Tibial artery (tissue), 4 donors: ENCODE measurements around the gene OLFML2B.

ENCODE experiments used
- DNase-seq, 2 donors: peaks; one replicate each; pipeline ENCODE4 v3.0.0-alpha.2; 2019
- H3K27ac ChIP-seq, 2 donors: fragments of 200-600 bp; sonication (generic) in 1 of 2; 1 replicate in 1 of 2; 2 replicates in 1 of 2; pipeline ENCODE4 v1.5.1; 2018 to 2019; ENCODE audit warnings: mild to moderate bottlenecking in 1 of 2
- H3K27me3 ChIP-seq, 2 donors: fragments of 200-600 bp; sonication (generic) in 1 of 2; one replicate each; pipeline versions ENCODE4 v1.5.1 to v1.6.0; 2016 to 2019
- H3K36me3 ChIP-seq, 3 donors: fragments of 200-600 bp; sonication (generic) in 2 of 3; one replicate each; pipeline ENCODE4 v1.5.1; 2016 to 2019; ENCODE audit warnings: mild to moderate bottlenecking in 2 of 3
- H3K4me1 ChIP-seq, 4 donors: fragments of 200-600 bp; sonication (generic) in 2 of 4; 1 replicate in 3 of 4; 2 replicates in 1 of 4; pipeline ENCODE4 v1.5.1; 2016 to 2019
- H3K4me3 ChIP-seq, 2 donors: fragments of 200-600 bp; sonication (generic) in 1 of 2; 1 replicate in 1 of 2; 2 replicates in 1 of 2; pipeline ENCODE4 v1.5.1; 2018 to 2019; ENCODE audit warnings: mild to moderate bottlenecking in 2 of 2
- H3K9me3 ChIP-seq, 3 donors: fragments of 200-600 bp; sonication (generic) in 1 of 3; one replicate each; pipeline ENCODE4 v1.5.1; 2016 to 2019
- CTCF ChIP-seq, 2 experiments: fragments of 200-600 bp in 1 of 2; fragments of 450-650 bp in 1 of 2; IDR thresholded peaks; one replicate each; pipeline ENCODE4 v1.5.1; 2017 to 2019; ENCODE audit warnings: antibody characterized with exemption in 2 of 2, mild to moderate bottlenecking in 1 of 2, moderate library complexity in 1 of 2
- intact Hi-C: fragments of 100-400 bp; cut with DNase I; formaldehyde crosslinking; loops from one replicate; pipeline ENCODE4 v1.15.0; 2023; ENCODE audit warnings: low total_unique reads

Gene OLFML2B

GRCh38 chr1:161948435-161948834, 75.2 kb downstream of the OLFML2B start:
- no peaks in the 10 kb centered on the region for H3K27me3 ChIP-seq
- peaks cover 0 to 4% (median 0%) of the 10 kb centered on the region in 3 donors for H3K36me3 ChIP-seq
- peaks cover 0 to 44% (median 14%) of the 10 kb centered on the region in 4 donors for H3K4me1 ChIP-seq
- TF ChIP-seq CTCF (IDR thresholded peaks at IDR 0.05), result no peak
- H3K9me3 ChIP-seq, result no peaks in the 10 kb centered on the region
- no peak for DNase-seq
- H3K4me3 ChIP-seq, result no peak overlapping the region
- intact Hi-C loops, result no loop called here
- H3K27ac ChIP-seq, result no peak overlapping the region

- no peak for TF ChIP-seq CTCF (IDR thresholded peaks at IDR 0.05)
- intact Hi-C loops, result no loop called here
- Histone ChIP-seq H3K27me3 (no peaks in the 10 kb centered on the region), H3K27ac (no peak overlapping the region), H3K4me1 (peaks cover 0 to 42% (median 14%) of the 10 kb centered on the region in 4 donors), H3K36me3 (peaks cover 0 to 13% (median 4%) of the 10 kb centered on the region in 3 donors), H3K4me3 (no peak overlapping the region), H3K9me3 (no peaks in the 10 kb centered on the region)
- DNase-seq, result no peak
Observed at GRCh38 chr1:161946071-161946987, 77.3 kb downstream of the OLFML2B start.

- no peak for TF ChIP-seq CTCF (IDR thresholded peaks at IDR 0.05)
- H3K27me3 ChIP-seq, result no peaks in the 10 kb centered on the region
- no peak for DNase-seq
- no peak overlapping the region for H3K4me3 ChIP-seq
- intact Hi-C loops, result no loop called here
- H3K4me1 ChIP-seq, result peaks cover 0 to 37% (median 14%) of the 10 kb centered on the region in 4 donors
- no peak overlapping the region for H3K27ac ChIP-seq
- H3K9me3 ChIP-seq, result no peaks in the 10 kb centered on the region
- H3K36me3 ChIP-seq, result peaks cover 0 to 13% (median 4%) of the 10 kb centered on the region in 3 donors
Observed at GRCh38 chr1:161945306-161946060, 78.2 kb downstream of the OLFML2B start.

- TF ChIP-seq CTCF (IDR thresholded peaks at IDR 0.05), result no peak
- H3K36me3 ChIP-seq, result peaks cover 0 to 13% (median 4%) of the 10 kb centered on the region in 3 donors
- no peaks in the 10 kb centered on the region for H3K27me3 ChIP-seq
- no peak for DNase-seq
- intact Hi-C loops, result no loop called here
- peaks cover 0 to 26% (median 7%) of the 10 kb centered on the region in 4 donors for H3K4me1 ChIP-seq
- H3K4me3 ChIP-seq, result no peak overlapping the region
- no peak overlapping the region for H3K27ac ChIP-seq
- no peaks in the 10 kb centered on the region for H3K9me3 ChIP-seq
Observed at GRCh38 chr1:161944381-161944780, 79.3 kb downstream of the OLFML2B start.

GRCh38 chr1:161943737-161944136, 79.9 kb downstream of the OLFML2B start:
- DNase-seq, result no peak
- no peak for TF ChIP-seq CTCF (IDR thresholded peaks at IDR 0.05)
- Histone ChIP-seq H3K36me3 (peaks cover 0 to 13% (median 4%) of the 10 kb centered on the region in 3 donors), H3K4me3 (no peak overlapping the region), H3K9me3 (no peaks in the 10 kb centered on the region), H3K4me1 (peaks cover 0 to 20% (median 3%) of the 10 kb centered on the region in 4 donors), H3K27me3 (no peaks in the 10 kb centered on the region), H3K27ac (no peak overlapping the region)
- intact Hi-C loops, result no loop called here
